Eye (tissue), 1 donor: ENCODE measurements around the gene SLC2A6.

Experiments
- DNase-seq: peaks from one replicate; pipeline ENCODE4 v3.0.0-alpha.2; 2015

SLC2A6 gene

GRCh38 chr9:133478851-133479711, at the start of gene SLC2A6:
Gene SLC2A6, minus strand, starts transcription at chr9:133479099. Its CDS starts 40 bp downstream, at chr9:133479059.
- peak; percentile 93 for DNase-seq

GRCh38 chr9:133528001-133528875, 49.3 kb upstream of the SLC2A6 start:
- DNase-seq, result no peak

GRCh38 chr9:133527444-133527920, 48.6 kb upstream of the SLC2A6 start:
- peak; percentile 71 for DNase-seq

- no peak for DNase-seq
Observed at GRCh38 chr9:133526721-133527321, 47.9 kb upstream of the SLC2A6 start.

GRCh38 chr9:133525677-133526076, 46.8 kb upstream of the SLC2A6 start:
- DNase-seq, result no peak

- DNase-seq, result no peak
Observed at GRCh38 chr9:133524679-133525228, 45.9 kb upstream of the SLC2A6 start, which contains the start of gene MYMK. Gene MYMK, minus strand, starts transcription at chr9:133524959. Its CDS starts 115 bp downstream, at chr9:133524844.

- DNase-seq, result no peak
Observed at GRCh38 chr9:133524146-133524545, 45.2 kb upstream of the SLC2A6 start.

- DNase-seq, result no peak
Observed at GRCh38 chr9:133523106-133523505, 44.2 kb upstream of the SLC2A6 start.

- no peak for DNase-seq
Observed at GRCh38 chr9:133522073-133522910, 43.4 kb upstream of the SLC2A6 start.

GRCh38 chr9:133521122-133522072, 42.5 kb upstream of the SLC2A6 start:
- peak; percentile 74 for DNase-seq

GRCh38 chr9:133520121-133520835, 41.4 kb upstream of the SLC2A6 start:
- DNase-seq, result no peak

- DNase-seq, result no peak
Observed at GRCh38 chr9:133519693-133520092, 40.8 kb upstream of the SLC2A6 start.

- no peak for DNase-seq
Observed at GRCh38 chr9:133518706-133519449, 40.0 kb upstream of the SLC2A6 start.

- DNase-seq, result no peak
Observed at GRCh38 chr9:133518200-133518599, 39.3 kb upstream of the SLC2A6 start.

- no peak for DNase-seq
Observed at GRCh38 chr9:133517711-133518110, 38.8 kb upstream of the SLC2A6 start.

- no peak for DNase-seq
Observed at GRCh38 chr9:133516961-133517350, 38.1 kb upstream of the SLC2A6 start.

- no peak for DNase-seq
Observed at GRCh38 chr9:133516256-133516960, 37.5 kb upstream of the SLC2A6 start.

GRCh38 chr9:133515615-133516255, 36.8 kb upstream of the SLC2A6 start:
- no peak for DNase-seq
